H4 (cell line): ENCODE measurements around the gene C14orf132. TPM values are rescaled to one million over a fixed set of nuclear protein-coding genes. Genes with fewer than 3 reads are reported as not detected.
"Not testable (repeated sequence)": the region's sequence is repeated elsewhere in the genome, so short reads cannot be mapped to it uniquely, and the experiment has no call there.

Experiments
- DNase-seq: peaks from one replicate; pipeline ENCODE4 v3.0.0-alpha.2; 2015; ENCODE audit warnings: low spot score
- total RNA-seq: library from RNA; depleted of rRNA; stranded (reverse); fragments of >200 nt; shearing (Covaris generic); gene quantifications from 2 replicates; pipeline ENCODE4 v1.2.3, GENCODE V29; 2014; rRNA removed

C14orf132 gene
- 7.4 and 9.4 TPM in 2 replicates for total RNA-seq

DNA sequence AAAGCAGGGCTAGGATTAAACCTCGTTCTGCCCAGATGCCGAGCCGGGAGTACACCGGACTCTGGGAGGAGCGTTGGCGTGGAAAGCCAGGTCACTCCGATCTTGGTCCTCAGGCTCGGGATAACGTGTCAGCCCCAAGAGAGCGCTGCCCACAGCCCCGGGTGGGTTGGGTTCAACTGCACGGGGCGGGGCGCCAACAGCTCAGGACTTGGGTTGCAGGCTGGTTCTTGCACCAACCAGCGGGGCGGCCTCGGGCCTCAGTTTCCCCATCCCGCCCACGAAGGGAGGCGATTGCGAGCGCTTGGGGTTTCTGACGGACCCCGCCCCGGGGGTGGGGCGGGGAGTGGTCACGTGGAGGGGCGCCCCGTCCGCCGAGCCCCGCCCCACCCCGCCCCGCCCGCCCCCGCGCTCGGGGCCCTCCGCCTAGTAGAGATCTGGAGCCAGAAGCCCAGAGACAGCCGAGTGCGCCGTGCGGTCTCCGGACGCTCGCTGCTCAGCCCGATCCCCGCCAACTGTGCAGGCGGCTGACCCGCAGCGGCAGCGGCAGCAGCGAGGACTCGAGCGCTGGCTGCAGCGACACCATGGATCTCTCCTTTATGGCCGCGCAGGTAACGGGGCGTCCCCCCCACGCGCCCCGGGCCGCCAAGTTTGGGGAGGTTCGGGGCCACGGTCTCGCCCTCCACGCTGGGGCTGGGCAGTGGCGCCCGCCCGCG lies at the start of gene C14orf132:
Gene C14orf132, plus strand, starts transcription at position 443 of the 713 bp plus-strand sequence. Its CDS starts 139 bp downstream, at position 582.
- peak; percentile 30 for DNase-seq

DNA sequence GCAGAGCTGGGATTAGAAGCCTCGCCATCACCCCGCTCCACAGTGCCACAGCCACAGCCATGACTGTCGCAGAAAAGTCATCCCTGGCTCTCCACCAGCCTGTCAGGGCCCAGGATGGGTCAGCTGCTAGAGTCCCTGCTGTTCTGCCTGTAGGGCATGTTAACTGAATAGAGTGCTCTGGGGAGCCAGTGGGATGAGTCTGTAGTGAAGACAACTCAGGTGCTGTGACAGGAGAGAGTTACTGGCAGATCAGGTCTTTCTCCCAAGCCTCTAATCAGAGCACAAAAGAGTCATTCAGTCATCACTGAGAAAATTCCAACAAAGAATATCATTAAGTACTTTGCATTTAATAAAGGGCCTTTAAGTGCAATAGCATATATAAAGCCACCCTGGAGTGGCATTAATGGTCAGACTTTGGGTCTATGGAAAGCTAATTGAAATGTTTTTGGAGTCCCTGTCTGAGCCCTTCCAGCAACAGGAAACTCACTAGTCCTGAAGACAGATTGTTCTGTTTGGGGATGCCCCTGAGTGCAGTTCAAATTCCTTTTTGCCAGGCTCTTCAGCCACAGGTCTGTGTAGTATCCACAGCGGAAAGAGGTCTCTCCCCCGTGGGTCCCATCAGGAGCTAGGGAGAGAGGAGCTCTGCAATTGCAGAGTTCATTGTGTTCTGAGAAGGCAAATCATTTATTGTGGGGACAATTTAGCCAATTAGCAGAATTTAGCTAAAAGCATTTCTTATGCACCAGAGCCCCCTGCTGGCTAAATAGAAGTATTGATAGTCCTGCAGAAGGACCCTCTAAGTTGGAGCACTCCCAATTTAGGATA lies 45.2 kb upstream of the C14orf132 start:
- DNase-seq: peak; percentile 31

DNA sequence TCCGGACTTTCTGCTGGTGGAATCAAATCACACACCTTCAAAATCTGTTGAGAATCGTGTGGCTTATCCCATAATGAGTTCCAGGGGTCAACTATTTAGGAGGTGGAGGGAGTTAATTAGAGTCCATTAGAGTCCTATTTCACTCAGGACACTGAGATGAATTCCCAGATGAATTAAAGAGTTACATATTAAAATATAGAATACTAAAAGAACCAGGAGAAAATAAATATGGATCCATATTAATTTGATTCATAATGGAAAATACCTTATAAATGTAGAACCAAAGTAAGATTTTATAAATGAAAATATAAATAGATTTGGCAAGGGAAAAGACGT lies 44.6 kb upstream of the C14orf132 start:
- no peak for DNase-seq

DNA sequence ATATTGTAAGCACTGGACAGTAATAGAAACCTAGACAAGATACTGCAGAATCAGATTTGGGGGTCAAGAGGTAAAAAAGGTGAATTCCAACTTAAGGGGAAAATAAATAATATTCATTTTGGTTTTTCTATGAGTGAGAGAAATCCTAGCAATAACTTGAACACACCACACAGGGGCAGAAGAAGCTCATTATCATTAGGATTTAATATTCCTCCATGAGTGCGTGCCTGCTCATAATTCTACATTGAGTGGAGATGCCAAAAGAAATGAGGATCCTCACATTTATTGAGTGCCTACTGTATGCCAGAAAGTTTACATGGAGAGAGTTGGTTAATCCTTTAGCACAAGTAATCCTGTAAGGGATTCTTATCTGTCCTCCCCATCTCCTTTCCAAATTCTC lies 40.5 kb upstream of the C14orf132 start:
- peak; percentile 16 for DNase-seq

DNA sequence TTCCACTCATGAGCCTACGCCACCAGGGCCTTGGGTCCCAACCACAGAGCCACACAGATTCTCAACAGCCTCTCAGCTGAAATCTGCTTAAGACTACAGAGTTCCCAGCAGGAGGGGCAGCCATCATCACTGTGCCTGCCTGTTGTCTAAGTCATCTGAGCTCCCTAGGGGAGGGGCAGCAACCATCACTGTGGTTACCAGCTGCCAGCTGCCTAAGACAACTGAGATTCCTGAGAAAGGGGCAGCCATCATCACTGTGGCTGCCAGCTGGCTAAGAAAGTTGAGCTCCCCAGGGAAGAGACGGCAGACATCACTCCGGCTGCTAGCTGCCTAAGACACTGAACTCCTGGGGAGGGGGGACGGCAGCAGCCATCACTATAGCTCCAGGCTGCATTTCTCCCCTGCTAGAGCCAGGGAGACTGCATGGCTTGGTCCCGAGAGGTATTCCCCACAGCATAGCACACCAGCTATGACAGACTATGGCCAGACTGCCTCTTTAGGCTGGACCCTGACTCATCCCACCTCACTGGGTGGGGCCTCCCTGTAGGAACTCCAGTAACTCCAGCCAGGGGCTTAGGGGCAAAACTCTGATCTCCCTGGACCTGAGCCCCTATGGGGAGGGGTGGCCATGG lies 37.2 kb upstream of the C14orf132 start:
- DNase-seq: peak; percentile 31

DNA sequence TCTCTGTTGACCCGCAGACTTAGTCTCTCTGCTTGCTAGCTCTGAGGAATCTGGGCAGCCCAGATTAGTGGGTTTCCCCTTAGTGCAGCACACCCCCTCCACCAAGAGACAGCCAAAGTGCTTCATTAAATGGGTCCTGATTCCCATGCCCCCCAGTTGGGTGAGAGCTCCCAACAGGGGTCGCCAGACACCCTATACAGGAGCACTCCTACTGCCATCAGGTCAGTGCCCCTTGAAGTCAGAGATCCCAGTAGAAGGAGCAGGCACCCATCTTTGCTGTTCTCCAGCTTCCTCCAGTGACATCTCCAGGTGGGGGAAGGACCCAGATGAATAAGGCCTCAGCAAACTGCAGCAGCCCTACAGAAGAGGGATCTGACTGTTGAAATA lies 36.7 kb upstream of the C14orf132 start:
- DNase-seq: no peak

DNA sequence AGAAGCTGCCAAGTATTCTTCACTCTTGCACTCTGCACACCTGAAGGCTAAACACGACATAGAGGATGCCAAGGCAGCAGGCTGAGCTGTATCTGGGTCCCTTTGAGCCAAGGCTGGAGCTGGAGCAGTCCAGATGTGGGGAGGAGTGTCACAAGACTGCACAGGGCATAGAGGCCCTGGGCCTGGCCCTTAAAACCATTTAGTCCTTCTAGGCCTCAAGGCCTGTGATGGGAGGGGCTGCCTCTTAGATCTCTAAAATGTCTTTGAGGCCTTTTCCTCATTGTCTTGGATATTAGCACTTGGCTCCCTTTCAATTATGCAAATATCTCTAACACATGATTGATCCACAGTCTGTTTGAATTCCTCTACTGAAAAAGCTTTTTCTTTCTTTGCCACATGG lies 28.0 kb upstream of the C14orf132 start:
- DNase-seq: no peak

DNA sequence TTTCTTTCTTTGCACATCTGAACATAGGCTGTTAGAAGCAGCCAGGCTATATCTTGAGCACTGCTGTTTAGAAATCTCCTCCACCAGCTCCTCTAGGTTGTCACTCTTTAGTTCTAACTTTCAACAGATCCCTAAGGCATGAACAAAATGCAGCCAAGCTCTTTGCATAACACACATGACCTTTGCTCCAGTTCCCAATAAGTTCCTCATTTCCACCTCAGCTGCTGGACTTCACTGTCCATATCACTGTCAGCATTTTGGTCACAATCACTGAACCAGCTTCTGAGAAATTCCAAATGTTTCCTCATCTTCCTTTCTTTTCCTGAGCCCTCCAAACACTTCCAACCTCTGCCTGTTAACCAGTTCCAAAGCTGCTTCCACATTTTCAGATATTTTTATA lies 27.6 kb upstream of the C14orf132 start:
- no peak for DNase-seq

DNA sequence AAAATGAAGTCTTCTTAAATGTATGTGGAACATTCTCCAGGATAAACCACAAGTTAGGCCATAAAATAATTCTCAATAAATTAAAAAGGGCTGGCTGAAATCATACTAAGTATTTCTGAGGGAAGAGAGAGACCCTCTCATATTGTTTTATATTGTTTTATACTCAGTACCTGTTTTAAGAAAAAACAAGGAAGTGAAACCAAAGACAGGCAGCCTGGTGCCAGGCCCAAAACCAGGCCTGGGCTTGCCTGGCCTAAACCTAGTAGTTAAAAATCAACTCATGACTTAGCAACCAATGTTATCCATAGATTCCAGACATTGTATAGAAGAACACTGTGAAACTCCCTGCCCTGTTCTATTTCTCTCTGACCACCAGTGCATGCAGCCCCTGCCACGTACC lies 26.4 kb upstream of the C14orf132 start:
- DNase-seq: not testable (repeated sequence)

DNA sequence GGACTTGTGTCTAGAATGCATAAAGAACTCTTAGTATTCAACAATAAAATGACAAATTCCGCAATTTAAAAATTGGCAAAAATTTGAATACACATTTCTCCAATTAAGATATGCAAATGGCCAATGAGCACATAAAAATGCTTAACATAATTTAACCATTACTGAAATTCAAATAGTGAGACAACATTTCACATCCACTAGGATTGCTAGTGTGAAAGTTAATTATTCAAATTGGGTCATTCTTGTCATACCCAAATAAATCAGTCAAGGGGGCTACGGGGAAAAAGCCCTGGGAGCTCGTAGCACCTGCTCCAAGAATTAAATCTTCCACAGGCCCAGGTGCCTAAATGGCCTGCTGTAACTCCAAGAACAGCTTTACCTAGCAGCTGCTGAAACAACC lies 25.0 kb upstream of the C14orf132 start:
- no peak for DNase-seq

DNA sequence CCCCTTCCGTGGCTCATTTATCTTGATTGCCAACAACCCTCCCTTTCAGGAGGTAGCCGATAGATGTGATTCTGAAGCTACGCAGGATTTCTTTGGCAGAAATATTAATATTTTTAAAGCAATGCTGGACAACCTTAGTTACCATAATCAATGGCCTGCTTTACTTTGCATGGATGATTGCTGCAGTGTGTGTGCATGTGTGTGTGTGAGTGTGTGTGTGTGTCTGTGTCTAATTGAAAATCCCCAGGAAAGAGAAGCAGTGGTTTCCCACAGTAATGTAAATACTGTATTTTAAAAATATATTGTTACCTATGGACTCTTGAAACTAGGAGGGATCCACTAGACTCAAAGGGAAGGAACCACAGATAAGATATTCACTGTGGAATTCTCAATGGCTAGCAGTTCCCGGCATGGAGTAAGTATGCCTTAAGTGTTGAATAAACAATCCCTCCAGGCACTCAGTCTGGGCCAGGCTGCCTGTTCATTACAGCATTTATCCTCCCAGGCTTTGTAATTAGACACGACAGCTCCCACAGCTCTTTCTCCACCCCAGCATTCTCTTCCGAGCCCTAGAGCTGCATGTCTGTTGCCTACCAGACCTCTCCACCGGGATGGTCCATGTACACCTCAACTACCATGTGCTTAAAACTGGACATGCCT lies 22.5 kb upstream of the C14orf132 start:
- DNase-seq: peak; percentile 51

DNA sequence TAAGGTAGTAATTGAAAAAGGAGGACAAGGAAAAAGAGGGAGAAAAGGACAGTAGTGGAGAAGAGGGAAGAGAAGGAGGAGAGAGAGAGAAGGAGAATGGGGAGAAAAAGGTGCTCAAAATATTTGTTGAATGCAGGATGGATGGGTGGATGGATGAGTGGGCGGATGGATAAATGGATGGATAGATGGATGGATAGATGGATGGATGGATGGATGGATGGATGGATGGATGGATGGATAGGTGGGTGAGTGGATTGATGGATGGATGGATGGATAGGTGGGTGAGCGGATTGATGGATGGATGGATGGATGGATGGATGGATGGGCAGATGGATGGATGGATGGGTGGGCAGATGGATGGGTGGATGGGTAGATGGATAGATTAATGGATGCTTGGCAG lies 21.3 kb upstream of the C14orf132 start:
- no peak for DNase-seq

DNA sequence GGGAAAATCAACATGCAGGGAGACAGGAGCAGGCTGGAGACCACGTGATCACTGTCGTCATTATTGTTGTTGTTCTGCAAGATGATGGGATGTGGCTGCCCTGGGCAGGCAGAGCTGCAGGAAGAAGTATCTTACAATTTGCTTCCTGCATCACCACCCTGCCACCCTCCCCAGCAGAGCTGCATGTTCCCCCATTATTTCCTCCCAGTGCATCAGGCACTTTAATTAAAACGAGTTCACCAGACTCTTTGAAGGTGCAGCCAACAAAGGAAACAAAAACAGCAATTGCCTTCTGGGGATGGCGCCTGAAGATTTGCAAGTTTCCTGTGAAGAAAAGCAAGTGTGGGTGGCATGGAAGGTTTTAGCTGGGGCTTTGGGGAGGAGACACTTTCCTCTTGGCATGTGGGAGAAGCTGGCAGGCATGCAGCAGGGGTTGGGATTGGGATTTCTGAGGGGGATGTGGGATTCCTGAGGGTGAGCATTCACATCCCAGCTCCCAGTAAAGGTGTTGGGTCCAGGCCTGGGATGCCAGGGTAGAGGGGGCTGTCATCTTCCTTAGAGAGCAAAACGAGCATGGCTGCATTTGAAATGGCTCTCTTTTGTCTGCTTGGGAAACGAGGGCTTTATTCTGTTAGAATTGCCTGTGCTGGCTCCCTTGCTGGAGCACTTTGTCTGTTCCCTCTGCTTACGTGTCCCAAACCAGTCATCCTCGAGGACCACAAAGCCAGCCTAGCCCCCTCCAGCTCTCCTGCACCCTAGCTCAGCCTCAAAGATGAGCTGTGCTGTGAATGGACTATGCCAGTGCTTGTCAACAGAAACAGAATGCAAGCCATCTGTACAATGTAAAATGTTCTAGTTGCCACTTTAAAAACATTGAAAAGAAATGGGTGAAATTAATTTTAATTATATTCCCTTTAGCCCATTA lies 11.5 kb upstream of the C14orf132 start:
- DNase-seq: no peak

DNA sequence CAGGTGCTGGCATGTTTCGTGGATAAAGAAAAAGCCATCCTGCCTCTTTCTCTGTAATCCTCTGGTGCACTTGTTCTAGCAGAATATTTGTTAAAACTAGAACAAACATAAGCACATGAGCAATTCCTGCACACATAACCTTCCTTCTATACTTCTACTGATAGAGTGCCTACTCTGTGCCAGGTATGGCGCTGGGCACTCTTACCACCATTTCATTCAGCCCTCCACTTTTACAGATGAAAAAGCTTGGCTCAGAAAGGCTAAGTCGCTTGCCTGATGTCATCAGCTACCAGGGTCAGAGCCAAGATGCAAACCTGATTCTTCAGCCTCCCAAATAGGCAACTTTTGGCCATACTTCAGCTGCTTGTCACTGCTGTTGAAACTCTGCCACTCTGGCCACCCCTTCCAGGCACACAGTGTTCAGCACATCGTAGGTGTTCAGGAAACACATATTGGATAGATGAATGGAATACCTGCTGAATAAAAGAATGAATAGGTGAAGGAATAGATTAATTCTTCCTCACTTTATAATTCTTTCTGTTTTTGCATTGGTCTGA lies 10.0 kb upstream of the C14orf132 start:
- DNase-seq: no peak

DNA sequence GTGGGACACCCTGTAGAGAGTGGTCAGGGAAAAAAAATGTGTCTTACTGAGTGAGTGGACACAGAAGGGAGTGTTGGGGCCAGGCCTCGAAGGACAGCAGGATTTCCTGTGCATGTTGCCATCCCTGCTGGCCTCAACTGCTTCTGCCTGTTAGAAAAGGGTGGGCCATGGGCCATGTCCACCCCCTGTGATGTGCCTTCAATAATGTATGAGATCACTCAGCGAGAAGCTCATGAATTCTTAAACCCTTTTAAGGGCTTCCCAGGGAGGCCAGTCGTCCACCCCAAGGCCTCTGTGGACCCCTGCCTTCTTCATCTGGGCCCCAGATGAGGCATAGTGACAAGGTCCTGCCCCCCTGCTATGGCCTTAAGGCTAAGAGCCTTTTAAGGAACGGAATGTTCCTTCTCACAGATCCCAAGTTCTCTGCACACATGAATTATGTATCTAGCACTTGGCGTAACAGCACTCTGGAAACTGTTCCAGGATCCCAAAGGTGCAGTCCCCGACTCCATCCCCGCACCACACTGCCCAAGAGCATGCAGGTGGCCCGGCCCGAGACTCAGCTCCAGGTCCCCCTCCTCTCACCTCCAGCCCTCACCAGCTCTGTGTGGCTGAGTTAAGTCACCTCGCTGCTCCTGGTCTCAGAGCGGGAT lies 8.9 kb upstream of the C14orf132 start:
- no peak for DNase-seq

DNA sequence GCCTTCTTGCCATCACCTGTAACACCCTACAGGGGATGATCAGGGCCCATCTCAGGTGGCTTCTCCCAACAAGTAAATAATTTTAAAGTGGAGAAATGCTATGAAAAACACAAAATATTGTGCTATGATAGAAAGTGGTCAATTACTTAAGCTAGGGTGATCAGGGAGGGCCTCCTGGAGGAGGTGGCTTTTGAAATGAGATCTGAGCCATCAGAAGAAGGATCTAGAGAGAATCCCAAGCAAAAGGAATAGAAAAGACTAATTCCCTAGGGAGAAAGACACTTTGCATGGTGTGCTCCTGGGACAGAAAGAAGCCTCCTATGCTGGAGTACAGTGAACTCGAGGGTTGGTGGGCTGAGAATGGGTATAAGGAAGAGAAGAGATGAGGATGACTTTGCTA lies 7.5 kb upstream of the C14orf132 start:
- DNase-seq: no peak

DNA sequence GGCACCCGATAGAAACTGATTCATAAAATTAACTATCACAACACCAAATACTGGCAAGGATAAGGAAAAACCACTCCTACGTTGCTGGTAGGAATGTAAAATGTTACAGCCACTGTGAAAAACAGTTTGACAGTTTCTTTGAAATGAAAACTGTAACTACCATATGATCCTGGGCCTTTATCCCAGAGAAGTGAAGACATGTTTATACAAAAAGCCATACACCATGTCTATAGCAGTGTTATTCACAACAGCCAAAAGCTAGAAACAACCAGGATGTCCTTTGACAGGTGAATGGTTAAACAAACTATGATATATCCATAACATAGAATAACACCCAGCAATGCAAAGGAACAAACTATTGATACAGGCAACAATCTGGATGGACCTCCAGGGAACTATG lies 3.7 kb upstream of the C14orf132 start:
- no peak for DNase-seq

DNA sequence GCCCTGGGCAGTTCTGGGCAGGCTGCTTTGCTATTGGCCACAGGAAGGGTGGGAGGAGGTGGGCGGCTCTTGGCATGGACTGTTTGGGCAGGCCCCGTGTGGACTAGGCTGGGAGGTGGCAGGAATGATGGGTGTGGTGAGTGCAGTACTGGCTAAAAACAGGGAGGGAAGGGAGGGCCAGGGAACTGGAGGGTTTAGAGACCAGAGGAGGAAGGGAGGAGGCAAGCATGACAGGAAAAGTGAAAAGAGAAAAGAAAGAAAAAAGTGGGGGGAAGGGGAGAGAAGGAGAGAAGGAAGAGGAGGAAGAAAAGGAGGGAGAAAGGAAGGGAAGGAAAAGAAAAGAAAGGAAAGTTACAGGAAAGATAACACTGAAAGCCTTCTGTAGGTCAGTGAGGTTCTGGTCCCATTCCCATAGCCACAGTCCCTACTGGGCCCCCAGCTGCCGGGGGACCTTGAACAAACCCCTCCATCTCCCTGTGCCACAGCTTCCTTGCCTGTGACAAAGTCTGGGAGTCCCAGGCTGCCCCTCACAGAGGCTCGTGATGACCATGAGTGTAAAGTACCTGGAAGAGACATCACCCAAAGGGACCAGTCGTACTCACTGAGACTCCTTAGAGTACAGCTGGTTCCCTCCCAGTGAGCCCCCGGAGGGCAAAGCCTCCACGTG lies 1.1 kb upstream of the C14orf132 start:
- DNase-seq: peak; percentile 65

DNA sequence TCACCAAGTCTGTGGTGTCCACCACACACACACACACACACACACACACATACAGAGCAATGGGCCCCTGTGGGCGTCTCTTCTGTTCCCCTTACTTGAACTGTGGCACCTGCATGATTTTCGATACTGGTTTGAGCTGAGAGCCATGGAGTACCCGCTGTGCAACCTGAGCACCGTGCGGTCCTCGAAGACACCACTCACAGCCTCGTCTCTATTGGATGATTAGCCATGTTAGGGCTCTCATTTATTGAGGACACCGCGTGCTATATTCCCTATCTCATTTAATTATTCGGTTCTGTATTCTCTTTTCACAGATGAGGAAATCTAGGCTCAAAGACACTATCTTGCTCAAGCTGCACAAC lies 623 bp upstream of the C14orf132 start:
- DNase-seq: no peak
